ENCODE data around the gene XKR8.

- no peak for TF ChIP-seq POLR2A (IDR thresholded peaks at IDR 0.05)
- TF ChIP-seq CTCF (IDR thresholded peaks at IDR 0.05) = no peak
- no peak for TF ChIP-seq POLR2AphosphoS5 (IDR thresholded peaks at IDR 0.05)
These were observed 2.0 kb downstream of the XKR8 start for GRCh38 chr1:27961646-27962221.
